Stimulated activated naive B cell treated with anti-CD40 and anti-IgM and Interleukin-4, amounts not matched to agents 10 μg/mL and 1 μg/mL and 100 μg/mL, for 72 hours (primary cell): ENCODE data around the gene MON1A.
"Not testable (repeated sequence)": the region's sequence is repeated elsewhere in the genome, so short reads cannot be mapped to it uniquely, and the experiment has no call there.

Source experiments
- ATAC-seq, 2 donors: fragments of 150-1000 bp; cut with Tn5 transposase; replicated peaks; 2 replicates each; pipeline ENCODE4 v1.10.0; 2021; ENCODE audit warnings: moderate library complexity in 1 of 2
- DNase-seq: peaks from one replicate; pipeline ENCODE4 v3.0.0; 2021
- H3K27ac Mint-ChIP-seq: one replicate; pipeline ENCODE4 v1.8.0; 2022; ENCODE audit warnings: mild to moderate bottlenecking, mixed read lengths
- H3K27me3 Mint-ChIP-seq, 2 donors: one replicate each; pipeline ENCODE4 v1.8.0; 2022; ENCODE audit warnings: mixed read lengths in 2 of 2
- H3K36me3 Mint-ChIP-seq, 2 donors: one replicate each; pipeline ENCODE4 v1.8.0; 2022; ENCODE audit warnings: mixed read lengths in 2 of 2, mild to moderate bottlenecking in 1 of 2
- H3K4me1 Mint-ChIP-seq, 2 donors: one replicate each; pipeline ENCODE4 v1.8.0; 2022; ENCODE audit warnings: mixed read lengths in 2 of 2, mild to moderate bottlenecking in 1 of 2
- H3K4me3 Mint-ChIP-seq, 2 donors: one replicate each; pipeline ENCODE4 v1.8.0; 2022; ENCODE audit warnings: mild to moderate bottlenecking in 2 of 2, mixed read lengths in 2 of 2, moderate library complexity in 1 of 2
- H3K9me3 Mint-ChIP-seq, 2 donors: one replicate each; pipeline ENCODE4 v1.8.0; 2022; ENCODE audit warnings: mixed read lengths in 2 of 2, mild to moderate bottlenecking in 1 of 2

Gene MON1A

DNA sequence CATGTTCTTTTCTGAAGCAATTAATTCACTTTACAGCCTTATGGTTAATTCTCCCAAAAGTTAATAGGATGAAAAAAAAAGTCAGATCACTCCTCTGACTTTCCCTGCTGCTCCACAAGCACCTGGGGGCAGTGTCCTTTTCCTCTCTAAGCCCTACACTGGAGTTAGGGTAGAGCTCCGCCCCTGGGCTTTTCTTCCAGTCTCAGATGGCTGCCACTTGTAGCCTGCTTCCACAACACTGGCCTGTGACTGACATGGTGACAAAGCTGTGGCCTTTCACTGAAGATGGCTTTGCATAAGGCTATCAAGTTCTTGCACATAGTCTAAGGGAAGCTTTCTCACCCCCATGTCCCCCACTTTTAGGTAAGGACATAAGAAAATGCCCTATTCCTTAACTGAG, 1.3 kb upstream of the MON1A start:
- H3K27me3 Mint-ChIP-seq: no peaks in the 10 kb centered on the region
- peaks cover 5 to 21% of the 10 kb centered on the region in 2 donors for H3K4me1 Mint-ChIP-seq
- ATAC-seq (no peak), DNase-seq (no peak)
- H3K9me3 Mint-ChIP-seq: no peaks in the 10 kb centered on the region
- no peak overlapping the region for H3K27ac Mint-ChIP-seq
- no peak overlapping the region for H3K4me3 Mint-ChIP-seq
- H3K36me3 Mint-ChIP-seq: peaks cover 3 to 4% of the 10 kb centered on the region in 2 donors

GRCh38 chr3:49930168-49930690, 618 bp upstream of the MON1A start:
- no peaks in the 10 kb centered on the region for H3K27me3 Mint-ChIP-seq
- H3K4me1 Mint-ChIP-seq: peaks cover 5 to 21% of the 10 kb centered on the region in 2 donors
- ATAC-seq (no peak), DNase-seq (no peak)
- peaks cover 4 to 6% of the 10 kb centered on the region in 2 donors for H3K36me3 Mint-ChIP-seq
- H3K9me3 Mint-ChIP-seq: no peaks in the 10 kb centered on the region
- peak overlapping the region; percentile 94 to 97 for H3K4me3 Mint-ChIP-seq
- H3K27ac Mint-ChIP-seq: peak overlapping the region; percentile 95

DNA sequence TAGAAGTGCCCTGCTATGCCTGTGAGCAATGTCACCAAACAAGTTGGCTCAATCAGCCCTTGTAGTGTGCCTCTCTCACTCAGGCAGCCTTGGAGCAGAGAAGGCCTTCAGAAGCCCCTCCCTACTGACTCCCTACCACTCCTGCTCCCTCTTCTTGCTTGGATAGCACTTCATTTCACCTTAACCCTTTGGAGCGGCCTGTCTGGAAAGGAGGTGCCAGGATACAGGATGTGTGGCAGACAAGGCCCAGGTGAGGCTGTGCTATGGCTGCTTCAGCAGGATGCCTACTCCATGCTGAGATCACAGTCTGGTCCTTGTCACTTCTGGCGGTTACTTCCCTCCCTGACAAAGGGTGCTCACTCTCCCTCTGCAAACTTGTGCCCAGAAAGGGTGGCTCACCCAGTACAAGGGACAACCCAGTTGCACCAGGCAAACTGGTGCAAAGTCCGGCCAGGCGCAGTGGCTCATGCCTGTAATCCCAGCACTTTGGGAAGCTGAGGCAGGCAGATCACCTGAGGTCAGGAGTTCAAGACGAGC, 1.1 kb downstream of the MON1A start:
- no peak for DNase-seq
- Mint-ChIP-seq H3K27me3 (no peaks in the 10 kb centered on the region), H3K9me3 (no peaks in the 10 kb centered on the region), H3K4me3 (peak overlapping the region; percentile 94 to 97), H3K27ac (peak overlapping the region; percentile 95), H3K36me3 (peaks cover 4 to 10% of the 10 kb centered on the region in 2 donors), H3K4me1 (peaks cover 5 to 21% of the 10 kb centered on the region in 2 donors)
- ATAC-seq: no peak

- Mint-ChIP-seq H3K36me3 (peaks cover 4 to 10% of the 10 kb centered on the region in 2 donors), H3K9me3 (no peaks in the 10 kb centered on the region), H3K27ac (no peak overlapping the region), H3K4me1 (peaks cover 5 to 21% of the 10 kb centered on the region in 2 donors), H3K27me3 (no peaks in the 10 kb centered on the region), H3K4me3 (no peak overlapping the region)
- ATAC-seq (no peak), DNase-seq (no peak)
These were observed 1.8 kb downstream of the MON1A start for GRCh38 chr3:49927798-49928197.

DNA sequence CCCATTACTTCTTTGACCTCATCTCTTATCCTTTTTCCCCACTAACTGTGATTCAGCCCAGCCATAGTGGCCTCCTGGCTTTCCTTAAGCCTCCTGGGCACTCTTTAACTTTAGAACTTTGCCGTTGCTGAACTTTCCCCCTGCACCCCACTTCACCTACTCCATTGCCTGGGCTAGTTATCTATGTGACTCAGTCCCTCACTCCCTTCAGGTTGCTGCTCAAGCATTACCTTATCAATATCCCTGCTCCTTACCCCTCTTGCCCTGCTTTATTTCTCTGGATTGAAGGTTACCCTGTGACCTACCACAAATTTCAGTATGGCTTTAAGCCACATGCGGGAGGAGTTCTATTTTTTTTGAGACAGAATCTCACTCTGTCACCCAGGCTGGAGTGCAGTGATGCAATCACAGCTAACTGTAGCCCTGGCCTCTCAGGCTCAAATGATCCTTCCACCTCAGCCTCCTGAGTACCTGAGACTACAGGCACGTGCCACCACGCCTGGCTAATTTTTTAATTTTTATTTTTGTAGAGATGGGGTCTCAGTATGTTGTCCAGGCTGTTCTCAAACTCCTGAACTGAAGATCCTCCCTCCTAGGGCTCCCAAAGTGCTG, 3.4 kb downstream of the MON1A start:
- H3K4me1 Mint-ChIP-seq: peaks cover 5 to 21% of the 10 kb centered on the region in 2 donors
- H3K9me3 Mint-ChIP-seq: no peaks in the 10 kb centered on the region
- ATAC-seq (no peak), DNase-seq (no peak)
- H3K27me3 Mint-ChIP-seq: no peaks in the 10 kb centered on the region
- H3K4me3 Mint-ChIP-seq: no peak overlapping the region
- no peak overlapping the region for H3K27ac Mint-ChIP-seq
- H3K36me3 Mint-ChIP-seq: peaks cover 4 to 10% of the 10 kb centered on the region in 2 donors

DNA sequence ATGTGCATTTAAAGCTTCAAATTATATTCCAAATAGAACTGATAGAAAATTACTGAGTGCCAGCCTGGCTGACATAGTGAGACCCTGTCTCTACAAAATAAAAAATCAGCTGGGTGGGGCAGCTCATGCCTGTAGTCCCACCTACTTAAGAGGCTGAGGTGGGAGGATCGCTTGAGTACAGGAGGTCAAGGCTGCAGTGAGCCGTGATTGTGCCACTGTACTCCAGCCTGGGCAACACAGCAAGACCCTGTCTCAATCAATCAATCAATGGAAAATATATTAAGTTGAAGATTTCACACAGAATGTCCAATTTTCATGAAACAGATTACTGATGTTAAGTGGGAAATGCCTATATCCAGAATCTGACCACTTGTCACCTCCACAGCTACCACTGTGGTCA, 4.1 kb downstream of the MON1A start:
- H3K9me3 Mint-ChIP-seq: no peaks in the 10 kb centered on the region
- H3K4me3 Mint-ChIP-seq: no peak overlapping the region
- DNase-seq (no peak), ATAC-seq (no peak)
- peaks cover 5 to 21% of the 10 kb centered on the region in 2 donors for H3K4me1 Mint-ChIP-seq
- peaks cover 4 to 10% of the 10 kb centered on the region in 2 donors for H3K36me3 Mint-ChIP-seq
- H3K27ac Mint-ChIP-seq: no peak overlapping the region
- no peaks in the 10 kb centered on the region for H3K27me3 Mint-ChIP-seq

DNA sequence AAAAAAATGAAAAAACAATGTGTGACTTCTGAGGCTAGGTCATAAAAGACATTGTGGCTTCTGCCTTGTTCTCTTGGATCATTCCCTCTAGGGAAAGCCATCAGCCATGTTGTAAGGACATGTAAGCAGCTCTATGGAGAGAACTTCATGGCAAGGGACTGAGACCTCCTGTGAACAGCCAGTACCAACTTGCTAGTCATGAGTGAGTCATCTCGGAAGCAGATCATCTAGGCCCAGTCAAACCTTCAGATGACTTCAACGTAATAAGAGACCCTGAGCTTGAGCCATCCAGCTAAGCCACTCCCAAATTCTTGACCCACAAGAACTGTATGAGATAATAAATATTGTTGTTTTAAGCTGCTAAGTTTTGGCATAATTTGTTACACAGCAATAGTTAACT, 4.9 kb downstream of the MON1A start:
- Mint-ChIP-seq H3K4me1 (peaks cover 5 to 16% of the 10 kb centered on the region in 2 donors), H3K36me3 (peaks cover 4 to 13% of the 10 kb centered on the region in 2 donors), H3K27ac (no peak overlapping the region), H3K9me3 (no peaks in the 10 kb centered on the region), H3K27me3 (no peaks in the 10 kb centered on the region), H3K4me3 (no peak overlapping the region)
- ATAC-seq (no peak), DNase-seq (no peak)

DNA sequence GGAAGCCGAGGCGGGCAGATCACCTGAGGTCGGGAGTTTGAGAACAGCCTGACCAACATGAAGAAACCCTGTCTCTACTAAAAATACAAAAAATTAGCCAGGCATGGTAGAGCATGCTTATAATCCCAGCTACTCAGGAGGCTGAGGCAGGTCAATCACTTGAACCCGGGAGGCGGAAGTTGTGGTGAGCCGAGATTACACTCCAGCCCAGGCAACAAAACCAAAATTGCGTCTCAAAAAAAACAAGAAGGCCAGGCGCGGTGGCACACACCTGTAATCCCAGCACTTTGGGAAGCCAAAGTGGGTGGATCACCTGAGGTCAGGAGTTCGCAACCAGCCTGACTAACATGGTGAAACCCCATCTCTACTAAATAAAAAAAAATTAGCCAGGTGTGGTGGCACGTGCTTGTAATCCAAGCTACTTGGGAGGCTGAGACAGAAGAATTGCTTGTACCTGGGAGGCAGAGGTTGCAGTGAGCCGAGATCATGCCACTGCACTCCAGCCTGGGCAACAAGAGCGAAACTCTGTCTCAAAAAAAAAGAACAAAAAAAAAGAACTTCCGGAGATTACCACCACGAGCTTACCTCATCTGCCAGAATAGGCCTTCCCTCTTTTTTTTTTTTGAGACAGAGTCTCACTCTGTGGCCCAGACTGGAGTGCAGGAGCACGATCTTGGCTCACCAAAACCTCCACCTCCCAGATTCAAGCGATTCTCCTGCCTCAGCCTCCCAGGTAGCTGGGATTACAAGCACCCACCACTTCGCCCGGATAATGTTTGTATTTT, 11.6 kb downstream of the MON1A start:
- H3K27me3 Mint-ChIP-seq, H3K9me3 Mint-ChIP-seq, H3K4me1 Mint-ChIP-seq, H3K4me3 Mint-ChIP-seq, DNase-seq, H3K27ac Mint-ChIP-seq: not testable (repeated sequence)
- H3K36me3 Mint-ChIP-seq: peaks cover 2 to 18% of the 10 kb centered on the region in 2 donors
- ATAC-seq: peak in 1 of 2 donors; percentile 21

- Mint-ChIP-seq H3K9me3 (no peaks in the 10 kb centered on the region), H3K27ac (no peak overlapping the region), H3K36me3 (peaks cover 8 to 30% of the 10 kb centered on the region in 2 donors), H3K27me3 (no peaks in the 10 kb centered on the region), H3K4me1 (peaks cover 0 to 4% of the 10 kb centered on the region in 2 donors), H3K4me3 (no peak overlapping the region)
- no peak for ATAC-seq
- no peak for DNase-seq
These were observed 12.9 kb downstream of the MON1A start for GRCh38 chr3:49916686-49917085.

GRCh38 chr3:49914906-49915305, 14.7 kb downstream of the MON1A start:
- DNase-seq (no peak), ATAC-seq (no peak)
- Mint-ChIP-seq H3K27ac (no peak overlapping the region), H3K36me3 (peaks cover 19 to 38% of the 10 kb centered on the region in 2 donors), H3K9me3 (no peaks in the 10 kb centered on the region), H3K27me3 (no peaks in the 10 kb centered on the region), H3K4me3 (no peak overlapping the region), H3K4me1 (peaks cover 0 to 4% of the 10 kb centered on the region in 2 donors)

DNA sequence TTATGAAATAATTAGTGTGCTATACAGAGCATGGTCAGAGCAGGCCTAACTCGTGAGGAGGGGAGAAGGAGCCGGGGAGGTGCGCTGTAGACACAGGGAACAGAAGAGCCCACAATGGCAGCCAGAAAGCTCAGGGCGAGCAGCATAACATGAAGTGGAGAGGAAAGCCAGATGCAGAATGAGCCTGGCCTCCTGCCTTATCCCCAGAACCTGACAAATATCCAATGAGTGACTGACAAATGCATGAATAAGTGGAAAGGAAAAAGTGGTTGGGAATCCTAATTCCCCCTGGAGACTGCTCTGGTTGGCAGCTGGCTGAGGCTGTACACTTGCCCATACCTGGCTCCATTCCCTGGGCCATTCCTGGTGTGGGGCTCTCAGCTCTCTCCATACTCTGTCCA, 16.7 kb downstream of the MON1A start:
- no peak overlapping the region for H3K4me3 Mint-ChIP-seq
- no peak overlapping the region for H3K27ac Mint-ChIP-seq
- no peak for ATAC-seq
- H3K36me3 Mint-ChIP-seq: peaks cover 25 to 35% of the 10 kb centered on the region in 2 donors
- H3K4me1 Mint-ChIP-seq: peaks cover 0 to 2% of the 10 kb centered on the region in 2 donors
- no peaks in the 10 kb centered on the region for H3K9me3 Mint-ChIP-seq
- no peaks in the 10 kb centered on the region for H3K27me3 Mint-ChIP-seq
- DNase-seq: no peak

GRCh38 chr3:49911611-49912010, 18.0 kb downstream of the MON1A start:
- no peak overlapping the region for H3K4me3 Mint-ChIP-seq
- no peaks in the 10 kb centered on the region for H3K27me3 Mint-ChIP-seq
- peaks cover 2 to 5% of the 10 kb centered on the region in 2 donors for H3K4me1 Mint-ChIP-seq
- no peaks in the 10 kb centered on the region for H3K9me3 Mint-ChIP-seq
- H3K27ac Mint-ChIP-seq: no peak overlapping the region
- H3K36me3 Mint-ChIP-seq: peaks cover 25 to 31% of the 10 kb centered on the region in 2 donors
- DNase-seq: no peak
- ATAC-seq: no peak

DNA sequence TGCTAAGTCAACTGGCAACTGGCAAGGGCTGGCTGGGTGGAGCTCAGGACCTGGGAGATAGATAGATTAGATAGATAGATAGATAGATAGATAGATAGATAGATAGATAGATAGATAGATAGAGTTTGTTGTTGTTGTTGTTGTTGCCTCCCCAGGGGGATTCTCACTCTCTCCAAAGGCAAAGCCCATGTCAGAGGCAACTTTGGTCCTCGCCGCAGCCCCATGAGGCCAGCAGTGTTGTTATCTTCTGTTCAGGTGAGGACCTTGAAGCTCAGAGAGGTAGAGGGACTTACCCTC, 18.5 kb downstream of the MON1A start:
- DNase-seq (no peak), ATAC-seq (no peak)
- H3K9me3 Mint-ChIP-seq: no peaks in the 10 kb centered on the region
- H3K4me3 Mint-ChIP-seq: no peak overlapping the region
- no peak overlapping the region for H3K27ac Mint-ChIP-seq
- H3K4me1 Mint-ChIP-seq: peaks cover 6 to 8% of the 10 kb centered on the region in 2 donors
- no peaks in the 10 kb centered on the region for H3K27me3 Mint-ChIP-seq
- peaks cover 25 to 27% of the 10 kb centered on the region in 2 donors for H3K36me3 Mint-ChIP-seq

GRCh38 chr3:49910409-49911123, 19.0 kb downstream of the MON1A start:
- peaks cover 10 to 13% of the 10 kb centered on the region in 2 donors for H3K4me1 Mint-ChIP-seq
- H3K36me3 Mint-ChIP-seq: peaks cover 23 to 27% of the 10 kb centered on the region in 2 donors
- no peak for ATAC-seq
- H3K27ac Mint-ChIP-seq: no peak overlapping the region
- no peaks in the 10 kb centered on the region for H3K9me3 Mint-ChIP-seq
- no peak for DNase-seq
- H3K27me3 Mint-ChIP-seq: no peaks in the 10 kb centered on the region
- H3K4me3 Mint-ChIP-seq: no peak overlapping the region
